Activated CD8-positive, alpha-beta memory T cell treated with anti-CD3 and anti-CD28 coated beads, Interleukin-2, amount 50 U/mL, for 4 hours (primary cell): ENCODE results near the gene QSOX2.

ENCODE experiments used
- DNase-seq: peaks from one replicate; pipeline ENCODE4 v3.0.0-alpha.2; 2020

The QSOX2 gene

GRCh38 chr9:136235709-136236455 lies 9.7 kb downstream of the QSOX2 start:
- no peak for DNase-seq

GRCh38 chr9:136235171-136235570 lies 10.4 kb downstream of the QSOX2 start:
- DNase-seq, result no peak

- no peak for DNase-seq
Measured at GRCh38 chr9:136234597-136234996, 11.0 kb downstream of the QSOX2 start.

- DNase-seq, result no peak
Measured at GRCh38 chr9:136233868-136234267, 11.7 kb downstream of the QSOX2 start.

GRCh38 chr9:136233411-136233810 lies 12.2 kb downstream of the QSOX2 start:
- DNase-seq, result no peak

GRCh38 chr9:136232969-136233368 lies 12.6 kb downstream of the QSOX2 start:
- DNase-seq, result no peak

- no peak for DNase-seq
Measured at GRCh38 chr9:136231478-136232297, 13.9 kb downstream of the QSOX2 start.

- DNase-seq, result no peak
Measured at GRCh38 chr9:136230773-136231172, 14.8 kb downstream of the QSOX2 start.

GRCh38 chr9:136230365-136230764 lies 15.2 kb downstream of the QSOX2 start:
- no peak for DNase-seq

- DNase-seq, result no peak
Measured at GRCh38 chr9:136229096-136230065, 16.2 kb downstream of the QSOX2 start.

- no peak for DNase-seq
Measured at GRCh38 chr9:136228107-136228875, 17.3 kb downstream of the QSOX2 start.

GRCh38 chr9:136226680-136227407 lies 18.8 kb downstream of the QSOX2 start:
- no peak for DNase-seq

GRCh38 chr9:136225748-136226679 lies 19.6 kb downstream of the QSOX2 start:
- peak; percentile 67 for DNase-seq

- DNase-seq, result no peak
Measured at GRCh38 chr9:136225366-136225747, 20.3 kb downstream of the QSOX2 start.

GRCh38 chr9:136223871-136224640 lies 21.6 kb downstream of the QSOX2 start:
- no peak for DNase-seq

GRCh38 chr9:136222906-136223285 lies 22.7 kb downstream of the QSOX2 start:
- no peak for DNase-seq

- no peak for DNase-seq
Measured at GRCh38 chr9:136222166-136222905, 23.3 kb downstream of the QSOX2 start.

- no peak for DNase-seq
Measured at GRCh38 chr9:136220017-136220729, 25.4 kb downstream of the QSOX2 start.
